22Rv1 (cell line): ENCODE data around the gene JAGN1.

Experiments used
- H3K27ac ChIP-seq: fragments of 450-650 bp; 2 replicates; pipeline ENCODE4 v1.5.1; 2017
- CTCF ChIP-seq: fragments of 450-650 bp; IDR thresholded peaks from 2 replicates; pipeline ENCODE4 v1.5.1; 2017; ENCODE audit warnings: mild to moderate bottlenecking
- ZFX ChIP-seq: fragments of 450-650 bp; IDR thresholded peaks from 2 replicates; pipeline ENCODE4 v1.6.1; 2017; ENCODE audit warnings: antibody characterized with exemption, borderline replicate concordance

Gene JAGN1

GRCh38 chr3:9884555-9885165 is 5.8 kb upstream of the JAGN1 start:
- TF ChIP-seq CTCF = no peak
- TF ChIP-seq ZFX = no peak
- H3K27ac ChIP-seq = peak overlapping the region; percentile 12; the same call in 1 of the 2 replicates

- TF ChIP-seq CTCF (no peak), ZFX (no peak)
Measured at GRCh38 chr3:9886328-9886727, 4.1 kb upstream of the JAGN1 start.

GRCh38 chr3:9887480-9887879 is 2.9 kb upstream of the JAGN1 start:
- no peak for TF ChIP-seq CTCF
- no peak for TF ChIP-seq ZFX
- no peak overlapping the region for H3K27ac ChIP-seq

More at GRCh38 chr3:9886328-9886727, 4.1 kb upstream of the JAGN1 start:
- H3K27ac ChIP-seq = no peak overlapping the region

GRCh38 chr3:9888540-9888939 is 1.9 kb upstream of the JAGN1 start:
- no peak for TF ChIP-seq ZFX
- no peak overlapping the region for H3K27ac ChIP-seq

- no peak overlapping the region for H3K27ac ChIP-seq
- no peak for TF ChIP-seq CTCF
- TF ChIP-seq ZFX = no peak
Measured at GRCh38 chr3:9889405-9889804, 1.0 kb upstream of the JAGN1 start.

GRCh38 chr3:9891072-9891622 is 737 bp downstream of the JAGN1 start:
- TF ChIP-seq CTCF = no peak
- no peak for TF ChIP-seq ZFX
- peak overlapping the region; percentile 75 for H3K27ac ChIP-seq

- TF ChIP-seq ZFX = no peak
- TF ChIP-seq CTCF = no peak
- H3K27ac ChIP-seq = peak overlapping the region; percentile 24
Measured at GRCh38 chr3:9893739-9894138, 3.3 kb downstream of the JAGN1 start.

- peak overlapping the region; percentile 100; the same call in 1 of the 2 replicates for H3K27ac ChIP-seq
Measured at GRCh38 chr3:9895715-9896114, 5.3 kb downstream of the JAGN1 start.

GRCh38 chr3:9896755-9897407 is 6.5 kb downstream of the JAGN1 start:
- H3K27ac ChIP-seq = peak overlapping the region; percentile 100
